KMS-11 (cell line): ENCODE results near the gene TIMP1.

Source experiments
- H2AFZ ChIP-seq: fragments of 200-600 bp; sonication (generic); 2 replicates; pipeline ENCODE4 v1.6.1; 2016; ENCODE audit warnings: antibody characterized with exemption, mixed run types, low read depth
- H3K27ac ChIP-seq: fragments of 200-600 bp; sonication (generic); 2 replicates; pipeline ENCODE4 v1.6.1; 2016; ENCODE audit warnings: mild to moderate bottlenecking, mixed run types
- H3K27me3 ChIP-seq: fragments of 200-600 bp; sonication (generic); 2 replicates; pipeline ENCODE4 v1.6.1; 2017; ENCODE audit warnings: mild to moderate bottlenecking, low read depth, mixed run types, moderate library complexity; ENCODE audit not compliant: insufficient read depth
- H3K36me3 ChIP-seq: fragments of 200-600 bp; sonication (generic); 2 replicates; pipeline ENCODE4 v1.6.1; 2017; ENCODE audit warnings: mild to moderate bottlenecking, mixed run types; ENCODE audit not compliant: insufficient read depth
- H3K4me1 ChIP-seq: fragments of 200-600 bp; sonication (generic); 2 replicates; pipeline ENCODE4 v1.6.1; 2016; ENCODE audit warnings: mild to moderate bottlenecking, low read depth, mixed run types; ENCODE audit not compliant: poor library complexity, severe bottlenecking
- H3K4me2 ChIP-seq: fragments of 200-600 bp; sonication (generic); 2 replicates; pipeline ENCODE4 v1.7.0; 2016; ENCODE audit warnings: mild to moderate bottlenecking, mixed run types
- H3K4me3 ChIP-seq: fragments of 200-600 bp; sonication (generic); IDR thresholded peaks from 2 replicates; pipeline ENCODE4 v1.6.1; 2017; ENCODE audit warnings: low read depth, low read length, mixed read lengths; ENCODE audit not compliant: insufficient read depth
- H3K79me2 ChIP-seq: fragments of 200-600 bp; sonication (generic); 2 replicates; pipeline ENCODE4 v1.6.1; 2016; ENCODE audit warnings: low read depth, mixed run types; ENCODE audit not compliant: insufficient read depth
- H3K9ac ChIP-seq: fragments of 200-600 bp; sonication (generic); 2 replicates; pipeline ENCODE4 v1.6.1; 2016; ENCODE audit warnings: mild to moderate bottlenecking, mixed run types
- H4K20me1 ChIP-seq: fragments of 200-600 bp; sonication (generic); 2 replicates; pipeline ENCODE4 v1.6.1; 2016; ENCODE audit warnings: mild to moderate bottlenecking, mixed run types; ENCODE audit not compliant: insufficient read depth
- TF ChIP-seq, protein P1 (sequence below): fragments of 200-600 bp; sonication (generic); conservative IDR thresholded peaks from 2 replicates; pipeline ENCODE4 v1.6.1; 2017; ENCODE audit warnings: low read depth, mild to moderate bottlenecking, antibody characterized with exemption, low read length, moderate library complexity, mixed read lengths

The TIMP1 gene

DNA sequence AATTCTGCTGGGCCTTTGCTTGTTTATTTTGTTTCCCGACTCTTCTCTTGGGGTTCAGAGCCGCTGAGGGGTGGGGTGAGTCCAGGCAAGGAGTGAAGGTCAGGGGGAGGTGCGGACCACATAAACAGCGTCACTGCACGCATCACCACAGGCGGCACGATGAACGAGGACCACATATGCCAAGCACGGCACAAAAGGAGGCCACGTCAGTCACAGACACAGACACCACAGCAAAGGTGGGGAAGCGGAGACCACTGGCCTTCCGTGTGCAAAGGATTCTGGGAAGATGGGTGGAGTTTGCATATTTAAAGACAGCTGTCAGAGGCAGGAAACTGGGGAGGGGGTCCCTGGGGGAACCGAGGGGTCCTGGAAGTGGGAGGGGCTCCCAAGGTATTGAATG is 10.3 kb upstream of the TIMP1 start:
- TF ChIP-seq, protein P1, sequence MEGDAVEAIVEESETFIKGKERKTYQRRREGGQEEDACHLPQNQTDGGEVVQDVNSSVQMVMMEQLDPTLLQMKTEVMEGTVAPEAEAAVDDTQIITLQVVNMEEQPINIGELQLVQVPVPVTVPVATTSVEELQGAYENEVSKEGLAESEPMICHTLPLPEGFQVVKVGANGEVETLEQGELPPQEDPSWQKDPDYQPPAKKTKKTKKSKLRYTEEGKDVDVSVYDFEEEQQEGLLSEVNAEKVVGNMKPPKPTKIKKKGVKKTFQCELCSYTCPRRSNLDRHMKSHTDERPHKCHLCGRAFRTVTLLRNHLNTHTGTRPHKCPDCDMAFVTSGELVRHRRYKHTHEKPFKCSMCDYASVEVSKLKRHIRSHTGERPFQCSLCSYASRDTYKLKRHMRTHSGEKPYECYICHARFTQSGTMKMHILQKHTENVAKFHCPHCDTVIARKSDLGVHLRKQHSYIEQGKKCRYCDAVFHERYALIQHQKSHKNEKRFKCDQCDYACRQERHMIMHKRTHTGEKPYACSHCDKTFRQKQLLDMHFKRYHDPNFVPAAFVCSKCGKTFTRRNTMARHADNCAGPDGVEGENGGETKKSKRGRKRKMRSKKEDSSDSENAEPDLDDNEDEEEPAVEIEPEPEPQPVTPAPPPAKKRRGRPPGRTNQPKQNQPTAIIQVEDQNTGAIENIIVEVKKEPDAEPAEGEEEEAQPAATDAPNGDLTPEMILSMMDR = no peak
- Histone ChIP-seq H3K27me3 (no peaks in the 10 kb centered on the region), H4K20me1 (no peaks in the 10 kb centered on the region), H3K79me2 (no peaks in the 10 kb centered on the region), H3K27ac (no peak overlapping the region), H3K9ac (no peak overlapping the region), H3K4me3 (no peak overlapping the region), H2AFZ (no peak overlapping the region), H3K4me1 (no peaks in the 10 kb centered on the region), H3K4me2 (no peak overlapping the region), H3K36me3 (no peaks in the 10 kb centered on the region)

DNA sequence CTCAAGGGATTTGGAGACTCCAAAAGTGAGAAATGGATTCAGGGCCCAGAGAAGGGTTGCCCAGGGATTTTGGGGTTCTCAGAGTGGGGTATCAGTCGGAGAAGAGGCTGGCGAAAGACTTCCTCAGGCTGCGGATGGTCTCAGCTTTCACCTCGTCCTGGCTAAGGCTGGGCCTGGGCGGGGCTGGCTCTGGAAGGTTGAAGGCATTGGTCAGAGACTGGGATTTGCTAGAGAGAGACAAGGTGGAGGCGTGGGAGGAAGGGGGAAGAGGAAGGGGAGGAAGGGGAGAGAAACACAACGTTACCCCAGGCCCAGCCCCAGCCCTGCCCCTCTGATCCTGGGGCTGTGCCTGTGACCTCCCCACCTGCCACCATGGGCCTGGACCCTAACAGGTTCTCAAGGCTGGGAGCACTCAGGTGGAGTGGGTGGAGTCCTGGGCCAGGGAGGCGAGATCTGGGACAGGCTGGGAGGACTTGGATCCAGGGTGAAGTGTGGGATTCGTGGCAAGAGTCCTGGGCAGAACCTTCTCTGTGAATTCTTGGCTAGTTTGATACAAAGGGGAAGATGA is 9.4 kb upstream of the TIMP1 start:
- Histone ChIP-seq H3K27me3 (no peaks in the 10 kb centered on the region), H3K27ac (no peak overlapping the region), H3K79me2 (no peaks in the 10 kb centered on the region), H3K4me3 (no peak overlapping the region), H3K9ac (no peak overlapping the region), H2AFZ (no peak overlapping the region), H4K20me1 (no peaks in the 10 kb centered on the region), H3K4me2 (no peak overlapping the region), H3K36me3 (no peaks in the 10 kb centered on the region), H3K4me1 (no peaks in the 10 kb centered on the region)
- TF ChIP-seq, protein P1 = no peak

DNA sequence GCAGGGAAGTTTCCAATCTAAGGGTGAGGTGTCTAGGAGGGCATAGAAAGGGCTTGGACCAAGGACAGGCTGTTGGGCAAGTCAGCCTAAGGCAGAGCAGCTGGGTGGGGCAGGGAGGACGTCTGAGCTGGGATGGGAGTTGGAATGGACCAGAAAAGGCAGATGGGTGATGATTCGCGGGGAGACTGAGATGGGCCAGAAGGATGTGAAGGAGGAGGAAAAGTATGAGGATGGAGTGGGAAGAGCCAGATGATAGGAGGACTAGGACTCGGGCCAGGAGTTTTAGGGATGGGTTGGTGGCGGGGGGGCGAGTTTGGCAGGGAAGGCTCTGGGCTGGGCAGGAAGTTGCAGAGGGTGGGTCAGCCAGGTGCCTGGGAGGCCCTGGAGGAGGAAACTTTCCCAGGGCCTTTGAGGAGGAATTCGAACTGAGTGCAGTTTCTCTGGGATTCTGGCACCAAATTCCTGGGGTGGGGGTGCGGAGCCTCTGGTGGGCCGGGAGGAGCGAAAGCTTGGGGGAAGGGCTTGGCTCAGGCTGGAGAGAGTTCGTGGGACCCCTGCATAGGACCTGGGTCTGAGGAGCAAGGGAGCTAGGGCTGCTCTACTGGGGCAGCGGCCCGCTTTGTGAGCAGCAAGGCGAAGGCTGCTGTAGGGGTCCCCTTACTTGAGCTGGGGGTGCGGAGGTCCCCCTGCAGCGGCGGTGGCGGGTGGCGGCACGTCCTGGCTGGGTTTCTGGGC is 8.7 kb upstream of the TIMP1 start:
- Histone ChIP-seq H3K27me3 (no peaks in the 10 kb centered on the region), H3K4me1 (no peaks in the 10 kb centered on the region), H3K79me2 (no peaks in the 10 kb centered on the region), H3K36me3 (no peaks in the 10 kb centered on the region), H4K20me1 (no peaks in the 10 kb centered on the region), H2AFZ (no peak overlapping the region), H3K4me2 (no peak overlapping the region), H3K9ac (no peak overlapping the region), H3K4me3 (no peak overlapping the region), H3K27ac (no peak overlapping the region)
- TF ChIP-seq, protein P1 = no peak

DNA sequence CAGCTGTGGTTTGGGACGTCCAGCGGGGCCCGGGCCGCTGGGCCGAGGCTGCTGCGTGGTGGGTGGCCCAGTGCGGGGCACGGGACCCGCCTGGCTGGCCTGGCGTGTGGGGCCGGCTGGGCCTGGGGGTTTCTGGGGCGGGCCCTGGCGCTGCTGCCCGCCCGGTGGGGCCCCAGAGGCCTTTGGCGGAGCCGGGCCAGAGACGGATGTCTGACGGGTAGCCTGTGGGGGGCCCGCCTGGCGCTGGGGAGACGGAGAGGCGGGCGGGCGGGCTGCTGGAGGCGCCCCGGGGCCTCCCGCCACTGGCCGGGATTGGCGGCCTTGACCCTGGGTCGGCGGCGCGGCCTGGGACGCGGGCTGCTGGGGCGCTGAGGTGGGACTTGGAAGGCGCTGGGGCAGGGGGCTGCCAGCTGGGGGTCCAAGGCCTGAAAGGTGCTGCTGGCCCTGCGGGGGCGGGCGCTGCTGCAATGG is 8.1 kb upstream of the TIMP1 start:
- Histone ChIP-seq H3K27ac (no peak overlapping the region), H3K4me2 (no peak overlapping the region), H3K79me2 (no peaks in the 10 kb centered on the region), H3K36me3 (no peaks in the 10 kb centered on the region), H3K4me3 (no peak overlapping the region), H3K9ac (no peak overlapping the region), H2AFZ (no peak overlapping the region), H3K4me1 (no peaks in the 10 kb centered on the region), H3K27me3 (no peaks in the 10 kb centered on the region), H4K20me1 (no peaks in the 10 kb centered on the region)
- TF ChIP-seq, protein P1 = no peak
